SH-SY5Y (cell line): Measurements from ENCODE around the gene ALDOC.

Source experiments
- GATA2 ChIP-seq: IDR thresholded peaks from 2 replicates; pipeline ENCODE4 v1.6.1; 2011; ENCODE audit warnings: mild to moderate bottlenecking, low read depth, low read length
- GATA3 ChIP-seq: IDR thresholded peaks from 2 replicates; pipeline ENCODE4 v1.6.1; 2011; ENCODE audit warnings: low read depth, mild to moderate bottlenecking, low read length, moderate library complexity

The ALDOC gene

GRCh38 chr17:28576758-28577465 lies at the start of gene ALDOC:
Gene ALDOC (minus strand): TSS chr17:28576895. CDS start chr17:28575532, 1,363 bp downstream.
- TF ChIP-seq GATA2 (no peak), GATA3 (no peak)

DNA sequence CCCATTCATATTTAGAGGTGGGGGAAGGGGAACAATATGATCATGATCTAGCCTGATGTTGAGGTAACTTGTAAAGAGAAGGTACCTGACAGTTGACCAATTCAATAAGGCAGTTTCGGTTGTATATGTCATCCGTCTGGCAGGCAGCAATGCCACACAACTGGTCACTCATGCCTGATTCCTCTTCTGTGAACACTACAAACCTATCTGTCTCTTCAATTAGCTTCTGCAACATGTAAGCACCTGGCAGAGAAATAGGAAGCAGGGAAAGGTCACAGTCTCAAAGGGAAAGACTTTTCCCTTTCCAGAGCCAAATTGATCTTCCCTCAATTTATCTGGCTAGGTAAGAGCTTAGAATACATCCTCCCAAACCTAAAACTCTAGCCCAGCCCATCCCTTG lies 47.5 kb upstream of the ALDOC start:
- TF ChIP-seq GATA2 (no peak), GATA3 (no peak)

DNA sequence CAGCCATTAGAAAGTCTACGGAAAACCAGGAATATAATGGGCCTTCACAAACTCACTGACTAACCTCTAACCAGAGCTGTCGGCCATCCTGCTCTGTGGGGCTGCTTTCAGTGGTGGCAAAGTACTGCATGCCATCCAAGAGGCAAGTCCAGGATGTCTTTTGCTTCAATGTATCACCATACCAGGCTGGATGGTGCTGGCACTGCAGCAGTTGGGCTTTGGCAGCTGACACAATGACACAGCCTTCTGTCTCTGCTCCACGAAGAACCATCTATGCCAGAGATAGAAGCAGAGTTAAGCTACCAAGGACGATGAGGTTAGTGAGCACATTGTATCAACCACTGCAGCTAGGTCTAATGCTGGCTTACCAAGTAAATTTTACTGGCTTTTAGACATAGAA lies 47.0 kb upstream of the ALDOC start:
- TF ChIP-seq GATA3 (no peak), GATA2 (no peak)

DNA sequence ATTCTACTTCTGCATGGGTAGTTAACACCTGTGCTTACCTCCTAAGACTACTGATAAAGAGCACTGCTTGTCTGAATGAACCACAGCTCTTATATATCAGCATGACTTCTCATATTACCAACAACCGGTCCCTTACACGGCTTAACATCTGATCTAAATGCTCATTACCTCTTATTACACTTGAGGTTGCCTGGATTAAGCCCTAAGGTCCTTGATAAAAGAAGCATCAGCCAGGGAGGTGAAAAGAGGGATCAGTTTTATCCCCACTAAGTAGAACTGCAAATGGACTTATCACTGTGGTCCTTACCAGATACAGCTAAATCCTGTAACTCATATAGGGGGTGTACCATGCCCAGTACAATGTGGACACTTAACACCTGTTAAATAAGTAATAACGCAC lies 45.5 kb upstream of the ALDOC start:
- no peak for TF ChIP-seq GATA2

DNA sequence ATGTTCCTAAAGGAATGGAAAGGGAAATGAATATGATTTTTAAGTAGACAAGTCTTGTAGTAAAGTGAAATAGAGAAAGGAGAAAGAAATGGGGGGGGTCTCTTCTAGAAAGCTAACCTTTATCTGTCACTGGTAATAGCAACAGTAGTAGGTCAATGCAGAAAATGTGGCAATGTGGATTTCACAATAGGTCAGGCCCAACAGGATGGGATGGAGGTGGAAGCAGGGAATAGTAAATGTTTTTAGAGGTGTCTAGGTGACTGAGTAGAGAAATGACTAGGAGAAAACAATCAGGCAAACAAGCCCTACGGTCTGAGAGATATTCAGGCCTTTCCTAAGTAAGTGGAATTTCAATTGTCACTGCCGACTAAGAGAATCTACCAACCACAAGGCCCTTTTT lies 43.3 kb upstream of the ALDOC start:
- TF ChIP-seq GATA2 = no peak
- no peak for TF ChIP-seq GATA3

DNA sequence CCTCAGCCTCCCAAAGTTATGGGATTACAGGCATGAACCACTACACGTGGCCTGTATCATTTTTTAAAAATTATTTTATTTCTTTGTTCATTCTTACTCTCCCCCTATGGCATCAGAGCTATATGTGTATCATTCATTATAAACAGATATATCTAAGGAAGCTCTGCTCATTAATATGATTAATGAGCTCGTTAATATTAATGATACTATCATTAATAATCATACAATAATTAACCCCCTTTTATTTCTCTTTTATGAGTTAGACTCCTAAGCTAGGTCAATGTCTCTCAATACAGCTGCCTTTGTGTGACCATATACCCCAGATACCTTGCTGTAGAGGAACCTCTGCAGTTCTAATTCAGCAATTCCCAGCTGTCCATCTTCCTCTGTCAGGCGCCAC lies 41.8 kb upstream of the ALDOC start:
- TF ChIP-seq GATA3 = no peak
- no peak for TF ChIP-seq GATA2

- TF ChIP-seq GATA3 = no peak
- TF ChIP-seq GATA2 = no peak
Measured at GRCh38 chr17:28616281-28616680, 39.6 kb upstream of the ALDOC start.

DNA sequence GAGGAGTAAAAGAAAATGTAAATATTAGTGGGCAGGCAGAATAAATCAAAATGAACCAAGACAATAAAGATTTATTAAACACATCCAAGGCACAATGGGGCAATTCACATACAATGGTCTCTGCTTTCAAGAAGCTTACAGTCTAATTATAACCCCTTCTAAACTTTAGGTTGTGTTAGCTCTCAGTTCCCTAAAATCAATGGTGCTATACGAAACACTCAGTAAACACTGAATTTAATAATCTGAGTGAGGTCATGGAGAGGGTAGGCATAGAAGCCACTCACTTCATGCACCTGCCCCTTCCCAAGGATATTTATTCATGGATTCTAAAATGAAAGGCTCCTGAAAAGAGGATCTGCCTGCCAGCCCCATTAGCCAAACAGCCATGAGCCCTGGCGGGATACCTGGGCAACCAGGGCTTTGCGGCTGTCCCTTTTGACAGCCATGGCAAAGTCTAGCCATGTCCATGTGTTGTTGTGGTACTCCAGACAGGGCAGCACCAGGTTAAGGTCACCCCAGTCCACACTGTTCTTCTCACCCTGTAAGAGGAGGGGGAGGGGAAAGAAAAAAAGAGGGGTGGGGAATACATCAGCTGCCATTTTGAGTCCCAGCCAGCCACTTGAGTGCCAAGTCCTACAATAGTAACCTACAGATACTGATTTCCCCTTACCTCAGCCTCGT lies 38.7 kb upstream of the ALDOC start:
- TF ChIP-seq GATA2 = no peak
- no peak for TF ChIP-seq GATA3

DNA sequence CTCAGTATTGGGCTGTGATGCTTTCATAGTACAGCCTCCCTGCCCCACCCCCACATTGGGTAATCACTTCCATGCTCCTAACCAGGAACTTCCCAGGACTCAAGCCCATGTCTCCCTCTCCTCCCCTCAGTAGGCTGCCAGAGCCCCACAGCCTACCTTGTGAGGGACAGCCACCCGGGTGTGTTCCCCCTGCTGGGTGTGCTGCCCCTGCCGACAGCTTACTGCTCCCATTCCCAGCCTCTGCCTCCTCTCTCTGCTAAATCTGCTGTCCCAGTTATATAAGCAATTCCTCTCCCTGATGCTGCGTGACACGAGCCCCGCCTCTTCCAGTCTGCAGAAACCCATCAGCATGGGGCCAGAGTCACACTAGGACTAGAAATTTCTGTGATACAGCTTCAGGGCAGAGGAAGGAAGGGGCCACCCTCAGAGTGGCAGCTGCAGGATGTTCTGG lies 37.3 kb upstream of the ALDOC start, which contains the start of gene RSKR:
Gene RSKR (minus strand): TSS at position 255 of the 451 bp plus-strand sequence. CDS start 24 bp downstream, at position 231.
- TF ChIP-seq GATA3 (no peak), GATA2 (no peak)

- TF ChIP-seq GATA3 (no peak), GATA2 (no peak)
Measured at GRCh38 chr17:28612936-28613872, 36.5 kb upstream of the ALDOC start.

DNA sequence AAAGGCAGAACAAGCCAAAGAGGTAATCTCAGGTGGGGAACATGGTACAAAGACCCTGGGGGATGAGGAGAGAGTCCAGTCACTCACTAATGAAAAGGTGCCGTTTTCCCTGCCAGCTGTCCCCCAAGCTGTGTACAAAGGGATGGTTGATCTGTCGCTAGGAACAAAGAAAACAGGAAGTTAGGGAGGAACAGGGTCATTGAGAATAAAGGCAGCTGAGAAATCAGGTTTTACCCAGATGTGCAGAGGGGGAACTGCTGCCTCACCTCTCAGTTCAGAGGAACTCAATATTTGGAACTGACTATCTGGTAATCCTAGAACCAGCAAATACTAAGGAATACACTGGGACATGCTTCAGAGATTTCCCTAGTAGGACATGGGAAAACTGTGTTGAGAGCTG lies 35.8 kb upstream of the ALDOC start:
- no peak for TF ChIP-seq GATA2
- no peak for TF ChIP-seq GATA3

DNA sequence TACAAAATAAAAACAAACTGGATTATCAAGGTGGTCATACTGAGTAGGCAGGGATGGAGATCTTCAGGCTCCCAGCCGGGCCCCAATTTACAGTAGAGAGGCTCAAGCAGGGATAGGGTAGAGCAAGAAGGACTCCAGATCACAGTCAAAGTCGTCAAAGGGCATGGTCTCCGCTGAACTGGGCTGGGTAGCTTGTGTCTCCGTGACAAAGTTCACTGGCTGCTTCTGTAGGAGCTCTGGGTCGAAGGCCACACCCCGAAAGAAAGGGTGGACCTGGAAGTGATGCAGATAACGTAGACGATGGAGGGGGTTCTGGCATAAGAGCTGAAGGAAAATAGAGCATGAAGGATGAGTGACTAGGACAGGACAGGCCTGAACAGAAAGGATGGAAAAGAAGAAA lies 33.7 kb upstream of the ALDOC start:
- TF ChIP-seq GATA2 (no peak), GATA3 (no peak)

- TF ChIP-seq GATA2 (no peak), GATA3 (no peak)
Measured at GRCh38 chr17:28599311-28600184, 22.9 kb upstream of the ALDOC start.

DNA sequence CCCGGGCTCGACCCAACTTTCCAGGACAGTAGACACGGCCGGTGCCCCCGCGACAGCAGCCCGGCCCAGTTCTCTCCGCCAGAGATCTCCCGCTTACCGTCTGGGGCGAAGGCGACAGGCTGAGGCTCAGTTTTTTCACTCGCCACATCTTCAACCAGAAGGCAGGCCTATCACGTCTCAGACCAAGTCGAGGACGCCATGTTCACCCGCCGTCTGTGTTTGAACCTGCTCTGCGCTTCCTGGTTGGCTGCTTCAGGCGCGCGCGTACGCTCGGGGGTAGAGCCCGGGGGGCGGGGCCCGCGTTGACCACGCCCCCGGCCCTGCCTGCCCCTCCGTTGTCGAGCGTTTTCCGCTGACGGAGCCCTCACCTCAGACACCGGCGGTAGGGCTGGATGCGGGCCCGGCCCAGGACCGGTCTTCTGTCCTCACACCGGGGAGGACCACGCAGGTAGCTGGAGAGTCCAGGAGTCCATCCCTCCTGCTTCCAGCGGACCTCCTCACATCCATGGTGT lies 22.2 kb upstream of the ALDOC start, which contains the start of gene SPAG5:
Gene SPAG5 (minus strand): TSS at position 227 of the 512 bp plus-strand sequence. CDS start 79 bp downstream, at position 148.
- no peak for TF ChIP-seq GATA2
